NT2/D1 (cell line): Measurements from ENCODE around the gene ARRB2.

Experiments used
- YY1 ChIP-seq: IDR thresholded peaks from 2 replicates; pipeline ENCODE4 v1.6.1; 2011; ENCODE audit not compliant: insufficient read length, insufficient read depth
- ZNF274 ChIP-seq: IDR thresholded peaks from 2 replicates; pipeline ENCODE4 v1.6.1; 2011; ENCODE audit warnings: mild to moderate bottlenecking, low read depth, low read length

DNA sequence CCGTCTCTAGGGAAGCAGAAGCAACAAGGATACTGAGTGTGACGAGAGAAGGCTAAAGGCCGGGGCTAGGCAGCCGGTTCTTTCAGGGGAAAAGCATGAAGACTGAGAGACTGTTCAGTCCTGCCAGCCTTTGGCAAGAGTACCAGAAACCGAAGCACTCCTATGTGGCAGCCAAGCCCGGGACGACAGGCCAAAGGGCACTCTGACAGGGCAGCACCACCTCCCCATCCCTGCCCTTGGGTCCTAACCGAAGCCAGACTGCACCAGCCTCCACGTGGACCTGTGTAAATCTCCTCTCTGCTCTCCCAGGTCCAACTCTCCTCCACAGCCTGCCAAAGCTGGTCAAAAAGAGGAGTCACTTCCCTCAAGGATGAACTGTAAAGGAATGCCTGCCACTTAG is 45.4 kb upstream of the ARRB2 start:
- TF ChIP-seq YY1 (no peak), ZNF274 (no peak)
